Fibroblast of skin of back (primary cell): Measurements from ENCODE around the gene RPUSD3. TPM values are rescaled to one million over a fixed set of nuclear protein-coding genes. Genes with fewer than 3 reads are reported as not detected.
A peak's percentile ranks its signal among the peaks of the same experiment; 100 is the strongest.
"Not testable (repeated sequence)": the region's sequence is repeated elsewhere in the genome, so short reads cannot be mapped to it uniquely, and the experiment has no call there.

Experiments used
- DNase-seq: peaks from one replicate; pipeline ENCODE4 v3.0.0-alpha.2; 2013
- polyA plus RNA-seq, 2 experiments: library from polyadenylated mRNA; unstranded; fragments of 120-200 nt; gene quantifications; one replicate each; pipeline ENCODE4 v1.2.1, GENCODE V29; 2013; ENCODE audit not compliant: insufficient read length in 2 of 2

The RPUSD3 gene, protein sequence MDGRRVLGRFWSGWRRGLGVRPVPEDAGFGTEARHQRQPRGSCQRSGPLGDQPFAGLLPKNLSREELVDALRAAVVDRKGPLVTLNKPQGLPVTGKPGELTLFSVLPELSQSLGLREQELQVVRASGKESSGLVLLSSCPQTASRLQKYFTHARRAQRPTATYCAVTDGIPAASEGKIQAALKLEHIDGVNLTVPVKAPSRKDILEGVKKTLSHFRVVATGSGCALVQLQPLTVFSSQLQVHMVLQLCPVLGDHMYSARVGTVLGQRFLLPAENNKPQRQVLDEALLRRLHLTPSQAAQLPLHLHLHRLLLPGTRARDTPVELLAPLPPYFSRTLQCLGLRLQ
- polyA plus RNA-seq (2013, experiment 1 of 2; ENCODE audit: insufficient read length), result 29.0 TPM
- polyA plus RNA-seq (2013, experiment 2 of 2; ENCODE audit: insufficient read length), result 25.9 TPM

DNA sequence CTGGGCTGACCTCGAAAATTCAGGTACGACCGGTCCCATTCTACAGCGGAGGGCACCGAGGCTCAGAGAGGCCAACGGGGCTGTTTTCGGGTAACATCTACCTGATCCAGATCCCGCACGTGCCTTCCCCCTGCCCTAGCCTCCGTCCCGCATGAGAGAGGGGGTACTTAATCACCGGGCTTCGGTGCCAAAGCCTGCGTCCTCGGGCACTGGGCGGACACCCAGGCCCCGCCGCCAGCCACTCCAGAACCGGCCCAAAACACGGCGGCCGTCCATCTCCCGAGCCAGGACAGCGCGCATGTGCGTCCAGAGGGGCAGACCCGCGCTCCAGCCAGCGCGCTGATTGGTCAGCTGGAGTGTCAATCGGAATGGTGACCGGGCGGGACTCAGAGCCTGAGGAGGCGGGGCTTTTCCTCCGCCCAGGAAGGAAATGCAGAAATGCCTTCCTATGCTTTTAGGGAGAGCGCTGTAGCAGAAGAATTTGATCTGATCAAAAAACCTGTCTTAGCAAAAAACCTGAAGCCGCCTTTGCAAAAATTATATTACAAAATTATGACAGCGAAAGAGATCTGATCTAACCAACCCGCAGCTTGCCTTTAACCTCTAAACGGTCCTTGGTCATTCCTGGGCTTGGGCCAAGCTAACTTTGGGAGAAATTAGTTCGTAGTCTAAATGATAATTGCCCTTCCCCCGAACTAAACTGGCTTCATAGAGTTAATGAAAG lies at the start of gene RPUSD3:
Gene RPUSD3 (minus strand): TSS at position 294 of the 724 bp plus-strand sequence. CDS start 18 bp downstream, at position 276.
- DNase-seq, result peak; percentile 95

DNA sequence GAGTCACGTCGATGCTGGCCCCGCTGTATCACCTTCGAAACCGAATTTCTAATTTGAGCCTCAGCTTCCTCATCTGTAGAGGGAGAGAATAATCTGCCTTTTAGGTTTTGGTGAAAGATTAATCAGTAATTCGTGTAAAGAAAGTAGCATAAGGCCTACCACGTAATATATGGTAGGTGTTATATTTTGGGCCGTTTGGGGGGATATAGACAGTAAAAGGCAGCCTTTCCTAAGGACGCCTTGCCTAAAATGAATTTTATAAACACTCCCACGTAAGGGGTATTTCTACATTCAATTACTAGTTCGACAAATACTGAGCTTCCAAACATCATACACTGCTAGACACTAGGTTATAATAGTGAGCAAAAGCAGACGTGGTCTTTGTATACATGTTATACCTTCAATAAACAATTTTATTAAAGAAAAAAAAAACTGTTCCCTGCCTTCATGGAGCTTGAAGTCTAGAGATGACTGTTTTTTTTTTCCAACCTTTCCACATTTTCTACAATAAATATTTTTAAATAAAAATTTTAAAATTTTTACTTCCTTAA lies 47.3 kb upstream of the RPUSD3 start:
- DNase-seq, result no peak

DNA sequence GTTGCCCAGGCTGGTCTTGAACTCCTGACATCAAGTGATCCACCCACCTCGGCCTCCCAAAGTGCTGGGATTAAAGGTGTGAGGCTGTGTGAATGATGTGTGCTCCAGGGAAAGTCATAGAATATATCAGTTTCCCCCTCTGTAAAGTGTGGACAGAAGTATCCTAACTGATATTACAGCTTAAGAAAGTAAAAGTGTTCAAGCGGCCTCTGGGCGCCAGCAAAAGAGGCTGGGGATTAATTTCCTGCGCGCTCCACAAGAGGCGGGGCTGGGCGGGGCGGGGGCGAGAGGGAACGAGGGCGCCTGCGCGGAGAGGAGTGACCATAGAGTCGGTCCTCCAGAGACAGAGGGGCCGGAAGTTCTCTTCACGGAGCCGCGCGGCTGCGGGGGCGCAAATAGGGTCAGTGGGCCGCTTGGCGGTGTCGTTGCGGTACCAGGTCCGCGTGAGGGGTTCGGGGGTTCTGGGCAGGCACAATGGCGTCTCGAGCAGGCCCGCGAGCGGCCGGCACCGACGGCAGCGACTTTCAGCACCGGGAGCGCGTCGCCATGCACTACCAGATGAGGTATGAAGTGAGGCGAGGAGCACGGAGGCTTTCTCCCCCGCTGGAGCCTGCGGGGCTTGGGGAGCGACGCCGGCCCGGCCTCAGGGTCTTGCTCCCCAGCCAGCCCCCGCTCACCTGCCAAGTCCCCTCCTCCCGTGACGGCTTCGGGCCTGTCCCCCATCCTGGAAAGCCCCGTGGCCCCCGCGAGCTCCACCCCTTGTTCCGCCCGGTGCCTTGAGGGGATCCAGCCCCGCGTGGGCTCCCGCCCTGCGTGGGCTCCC lies 46.7 kb upstream of the RPUSD3 start, which contains the start of gene JAGN1:
Gene JAGN1 (plus strand): TSS at position 362 of the 823 bp plus-strand sequence. CDS start 113 bp downstream, at position 475.
- peak; percentile 87 for DNase-seq

- DNase-seq, result no peak
Observed at GRCh38 chr3:9889405-9889804, 45.6 kb upstream of the RPUSD3 start.

DNA sequence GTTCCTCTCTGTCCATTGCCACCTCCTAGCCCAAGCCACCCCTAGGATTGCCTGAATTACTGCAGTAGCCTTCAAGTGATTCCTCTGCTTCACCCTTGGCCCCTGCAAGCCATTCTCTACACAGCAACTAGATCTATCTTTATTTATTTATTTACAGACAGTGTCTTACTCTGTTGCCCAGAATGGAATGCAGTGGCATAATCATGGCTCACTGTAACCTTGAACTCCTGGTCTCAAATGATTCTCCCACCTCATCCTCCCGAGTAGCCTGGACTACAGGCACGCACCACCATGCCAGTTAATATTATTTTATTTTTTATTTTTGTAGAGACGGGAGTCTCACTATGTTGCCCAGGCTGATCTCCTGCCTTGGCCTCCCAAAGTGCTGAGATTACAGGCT lies 44.7 kb upstream of the RPUSD3 start:
- no peak for DNase-seq

DNA sequence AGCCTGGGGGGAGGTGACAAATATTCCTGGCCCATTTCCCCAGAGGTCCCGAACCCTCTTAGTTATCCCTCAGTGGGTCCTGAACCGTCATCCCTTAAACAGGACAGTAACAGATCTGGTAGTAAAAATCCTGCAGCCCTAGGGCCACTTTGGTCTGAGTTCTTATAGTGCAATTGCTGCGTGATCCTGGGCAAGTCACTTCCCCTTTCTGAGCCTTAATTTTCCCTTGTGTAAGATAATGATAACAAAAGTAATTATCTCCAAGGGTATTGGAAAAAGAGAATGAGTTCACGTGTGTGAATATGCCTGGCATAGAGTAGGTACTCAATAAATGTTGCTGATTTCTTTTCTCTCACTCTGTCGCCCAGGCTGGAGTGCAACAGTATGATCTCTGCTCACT lies 43.7 kb upstream of the RPUSD3 start:
- DNase-seq, result no peak

DNA sequence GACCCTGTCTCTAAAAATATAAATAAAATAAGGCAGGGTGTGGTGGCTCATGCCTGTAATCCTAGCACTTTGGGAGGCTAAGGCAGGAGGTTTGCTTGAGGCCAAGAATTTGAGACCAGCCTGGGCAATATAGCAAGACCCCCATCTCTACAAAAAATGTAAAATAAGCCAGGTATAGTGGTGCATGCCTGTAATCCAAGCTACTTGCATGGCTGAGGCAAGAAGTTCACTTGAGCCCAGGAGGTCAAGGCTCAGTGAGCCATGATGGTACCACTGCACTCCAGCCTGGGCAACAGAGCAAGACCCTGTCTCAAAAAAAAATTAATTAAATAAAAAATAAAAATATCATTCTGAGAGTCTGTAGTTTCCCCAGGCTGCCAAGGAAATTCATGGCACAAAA lies 42.5 kb upstream of the RPUSD3 start:
- no peak for DNase-seq

DNA sequence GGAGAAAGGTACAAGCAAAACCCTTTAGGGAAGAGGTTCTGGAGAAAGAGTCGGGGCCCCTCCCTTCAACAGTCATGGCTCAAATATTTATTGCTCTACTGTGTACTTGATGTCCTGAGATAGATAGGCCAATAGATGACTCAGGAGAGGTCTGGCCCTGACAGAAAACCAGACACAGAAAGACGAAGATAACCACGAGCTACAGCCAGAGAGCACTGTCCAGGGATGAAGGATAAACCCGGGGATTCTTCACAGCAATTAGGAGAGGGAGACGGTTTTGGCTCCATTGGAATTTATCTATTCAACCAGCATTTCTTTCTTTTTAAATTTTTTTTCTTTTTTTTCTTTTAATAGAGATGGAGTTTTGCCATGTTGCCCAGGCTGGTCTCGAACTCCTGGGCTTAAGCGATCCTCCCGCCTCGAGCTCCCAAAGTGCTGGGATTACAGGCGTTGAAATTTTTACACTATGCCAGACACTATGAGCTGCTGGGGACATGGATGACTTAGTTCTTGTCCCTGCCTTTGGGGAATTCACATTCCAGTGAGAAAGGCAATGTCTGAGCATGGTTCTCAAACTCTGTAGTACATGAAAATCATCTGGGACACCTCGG lies 40.9 kb upstream of the RPUSD3 start:
- DNase-seq, result peak; percentile 92

DNA sequence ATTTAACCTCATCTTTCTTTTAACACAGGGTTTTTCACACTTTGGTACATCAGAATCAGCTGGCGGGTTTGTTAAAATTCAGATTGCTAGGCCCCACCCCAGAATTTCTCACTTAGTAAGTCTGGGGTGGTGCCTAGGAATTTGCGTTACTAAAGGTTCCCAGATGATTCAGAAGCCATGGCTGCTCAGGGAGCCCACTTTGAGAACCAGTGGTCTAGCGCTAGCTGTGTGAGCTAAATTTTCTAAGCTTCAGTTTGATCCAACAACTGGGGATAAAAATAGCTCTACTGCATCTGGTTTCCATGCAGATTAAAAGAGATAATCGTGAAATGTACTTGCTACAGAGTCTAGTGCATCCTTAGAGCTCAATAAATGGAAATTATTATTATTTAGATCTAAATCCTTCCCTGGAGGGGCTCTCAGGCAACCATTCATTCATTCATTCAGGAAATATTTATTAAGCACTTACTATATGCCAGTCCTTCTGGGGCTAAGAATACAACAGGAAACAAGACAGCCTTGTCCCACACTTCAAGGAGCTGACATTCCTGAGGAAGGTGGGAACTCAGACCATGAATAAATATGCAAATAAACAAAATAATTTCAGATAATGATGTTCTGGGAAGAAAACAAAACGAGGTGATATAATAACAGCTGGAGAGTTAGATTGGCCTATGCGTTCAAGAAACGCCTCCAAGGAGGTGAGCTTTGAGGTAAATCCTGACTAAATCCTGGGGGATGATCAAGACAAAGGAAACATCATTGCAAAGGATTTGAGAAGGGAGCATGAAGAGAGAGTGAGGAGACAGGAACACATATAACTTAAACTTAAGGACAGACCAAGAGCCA lies 40.1 kb upstream of the RPUSD3 start:
- DNase-seq, result peak; percentile 51

DNA sequence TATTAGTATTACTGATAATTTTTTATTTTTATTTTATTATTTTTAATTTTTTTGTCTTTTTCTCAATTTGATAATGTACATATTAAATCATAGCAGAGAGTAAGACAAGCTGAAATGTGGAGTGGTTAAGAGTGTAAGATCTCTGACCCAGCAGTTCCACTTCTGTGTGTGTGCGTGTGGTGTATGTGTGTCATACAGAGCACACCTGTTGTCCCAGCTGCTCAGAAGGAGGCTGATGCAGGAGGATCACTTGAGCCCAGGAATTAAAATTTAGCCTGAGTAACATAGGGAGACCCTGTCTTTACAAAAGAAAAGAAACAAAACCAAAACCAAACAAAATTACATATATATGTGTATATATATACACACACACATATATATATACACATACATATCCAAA lies 37.6 kb upstream of the RPUSD3 start:
- no peak for DNase-seq

DNA sequence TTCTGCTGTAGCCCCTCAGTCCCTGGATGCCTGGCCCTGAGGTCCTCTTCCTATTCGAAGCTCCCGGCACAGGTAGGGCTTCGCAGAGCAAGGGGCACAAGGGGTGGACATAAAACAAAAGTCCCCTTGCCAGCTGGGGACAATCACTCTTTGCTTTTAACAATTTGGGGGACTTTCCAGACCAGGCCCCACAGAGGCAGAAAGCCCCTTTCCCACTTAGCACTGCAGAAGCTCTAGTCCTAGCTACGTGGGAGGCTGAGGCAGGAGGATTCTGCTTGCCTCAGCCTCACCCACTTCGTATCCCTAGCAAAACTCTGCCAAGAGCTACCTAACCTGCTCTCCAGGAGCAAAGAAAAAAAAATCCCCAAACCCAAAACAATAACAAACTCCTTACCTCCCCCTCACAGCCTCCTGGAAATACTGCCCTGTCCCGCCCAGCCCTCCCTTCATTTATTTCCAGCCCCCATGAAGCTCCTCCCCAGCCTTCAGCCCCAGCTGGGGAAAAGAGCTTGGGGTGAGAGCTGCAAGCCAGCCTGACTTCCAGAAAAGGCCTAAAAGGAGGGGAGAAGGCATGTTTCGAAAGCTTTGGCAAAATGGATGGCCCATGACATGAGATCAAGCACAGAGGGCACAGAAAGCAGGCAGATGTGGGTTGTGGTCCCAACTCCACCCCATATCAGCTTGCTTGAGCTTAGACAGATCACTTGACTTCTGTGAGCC lies 36.2 kb upstream of the RPUSD3 start, which contains the start of gene CIDEC:
Gene CIDEC (minus strand): TSS at position 424 of the 720 bp plus-strand sequence. CDS start 1,767 bp downstream, outside the sequence.
- no peak for DNase-seq

- DNase-seq, result no peak
Observed at GRCh38 chr3:9878700-9879099, 34.9 kb upstream of the RPUSD3 start.

DNA sequence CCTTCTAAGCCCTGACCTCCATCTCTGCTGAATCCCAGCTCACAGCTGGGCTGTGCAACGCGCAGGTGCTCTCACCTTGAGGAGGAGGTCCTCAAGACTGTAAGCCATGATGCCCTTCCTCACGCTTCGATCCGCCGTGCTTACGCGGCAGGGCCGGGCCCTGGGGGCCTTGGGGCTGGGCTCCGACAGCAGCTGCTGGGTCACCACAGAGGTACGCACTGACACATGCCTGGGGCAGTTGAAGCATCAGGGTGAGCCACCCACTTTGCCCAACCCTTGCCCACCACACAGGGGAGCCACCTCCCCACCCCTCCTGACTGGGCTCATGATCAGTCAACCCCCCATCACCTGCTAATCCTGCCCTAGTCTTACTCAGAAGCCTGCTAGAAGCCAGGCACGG lies 33.2 kb upstream of the RPUSD3 start:
- DNase-seq, result no peak

- not testable (repeated sequence) for DNase-seq
Observed at GRCh38 chr3:9876255-9876654, 32.4 kb upstream of the RPUSD3 start.

- DNase-seq, result no peak
Observed at GRCh38 chr3:9875448-9875847, 31.6 kb upstream of the RPUSD3 start.

GRCh38 chr3:9872067-9872466 lies 28.3 kb upstream of the RPUSD3 start:
- not testable (repeated sequence) for DNase-seq

- DNase-seq, result peak; percentile 78
Observed at GRCh38 chr3:9870978-9871377, 27.2 kb upstream of the RPUSD3 start.

- no peak for DNase-seq
Observed at GRCh38 chr3:9869955-9870354, 26.1 kb upstream of the RPUSD3 start.

- DNase-seq, result no peak
Observed at GRCh38 chr3:9867106-9867505, 23.3 kb upstream of the RPUSD3 start.

GRCh38 chr3:9866639-9867038 lies 22.8 kb upstream of the RPUSD3 start:
- no peak for DNase-seq
